Stimulated activated CD8-positive, alpha-beta memory T cell treated with anti-CD3 and anti-CD28 coated beads, Interleukin-4, amount 100 ng/mL, for 1 hour (primary cell): Measurements from ENCODE around the gene ATP13A1.
A peak's percentile ranks its signal among the peaks of the same experiment; 100 is the strongest.
"Not testable (repeated sequence)": the region's sequence is repeated elsewhere in the genome, so short reads cannot be mapped to it uniquely, and the experiment has no call there.

Experiments
- DNase-seq, 2 donors: peaks; one replicate each; pipeline ENCODE4 v3.0.0-alpha.2; 2020; ENCODE audit warnings: low read depth in 2 of 2, low spot score in 1 of 2

ATP13A1 gene

GRCh38 chr19:19624032-19624570, 39.4 kb downstream of the ATP13A1 start:
- DNase-seq, result no peak

GRCh38 chr19:19623383-19623782, 40.1 kb downstream of the ATP13A1 start:
- no peak for DNase-seq

- DNase-seq, result no peak
Measured at GRCh38 chr19:19619849-19620210, 43.6 kb downstream of the ATP13A1 start.

- DNase-seq, result no peak
Measured at GRCh38 chr19:19619181-19619848, 44.2 kb downstream of the ATP13A1 start.

GRCh38 chr19:19618219-19619051, 45.0 kb downstream of the ATP13A1 start, which contains the start of gene PBX4:
Gene PBX4, minus strand, starts transcription at chr19:19618687. Its CDS starts 58 bp downstream, at chr19:19618629.
- DNase-seq, result peak; percentile 98

GRCh38 chr19:19615086-19615485, 48.4 kb downstream of the ATP13A1 start:
- DNase-seq, result no peak

- no peak for DNase-seq
Measured at GRCh38 chr19:19613506-19613905, 50.0 kb downstream of the ATP13A1 start.

GRCh38 chr19:19610376-19611202, 52.9 kb downstream of the ATP13A1 start:
- no peak for DNase-seq

GRCh38 chr19:19606686-19607085, 56.8 kb downstream of the ATP13A1 start:
- DNase-seq, result not testable (repeated sequence)

- DNase-seq, result no peak
Measured at GRCh38 chr19:19606021-19606420, 57.5 kb downstream of the ATP13A1 start.

GRCh38 chr19:19602713-19603324, 60.7 kb downstream of the ATP13A1 start:
- no peak for DNase-seq

GRCh38 chr19:19602136-19602712, 61.3 kb downstream of the ATP13A1 start:
- no peak for DNase-seq

- no peak for DNase-seq
Measured at GRCh38 chr19:19600793-19601330, 62.6 kb downstream of the ATP13A1 start.

- not testable (repeated sequence) for DNase-seq
Measured at GRCh38 chr19:19598728-19599451, 64.6 kb downstream of the ATP13A1 start.

- no peak for DNase-seq
Measured at GRCh38 chr19:19597809-19598306, 65.6 kb downstream of the ATP13A1 start.
